Panc1 (cell line): Measurements from ENCODE around the gene CTTNBP2. TPM values are rescaled to one million over a fixed set of nuclear protein-coding genes. Genes with fewer than 3 reads are reported as not detected.
"Not testable (repeated sequence)": the region's sequence is repeated elsewhere in the genome, so short reads cannot be mapped to it uniquely, and the experiment has no call there.

ENCODE experiments used
- ATAC-seq: fragments of 200-7000 bp; cut with Tn5 transposase; 2 replicates; pipeline ENCODE4 v1.9.1; 2020; ENCODE audit warnings: mild to moderate bottlenecking, moderate library complexity
- BruUV-seq: library from RNA; stranded (reverse); fragments of 400-500 nt; replicated peaks from 2 replicates; lab custom pipeline; 2021; lab: Mats Ljungman, UMichigan
- CTCF ChIA-PET: fragments of 300-600 bp; sonication (Branson Sonifier 250); formaldehyde crosslinking; loops from one replicate; lab custom pipeline; 2022; ENCODE audit warnings: antibody characterized with exemption; lab: Charles Lee
- POLR2A ChIA-PET: fragments of 300-600 bp; sonication (Branson Sonifier 250); formaldehyde crosslinking; loops from one replicate; lab custom pipeline; 2022; ENCODE audit warnings: antibody characterized with exemption; lab: Charles Lee
- DNase-seq: peaks from one replicate; pipeline ENCODE4 v3.0.0-alpha.2; 2010; ENCODE audit warnings: low read depth, low spot score
- H3K27ac ChIP-seq: 2 replicates; pipeline ENCODE4 v1.5.1; 2011; ENCODE audit warnings: mild to moderate bottlenecking, low read length, inconsistent platforms
- H3K27me3 ChIP-seq: fragments of 200-500 bp; sonication (Bioruptor generic); 2 replicates; pipeline ENCODE4 v1.6.0; 2014; ENCODE audit warnings: low read length, inconsistent platforms; ENCODE audit not compliant: control insufficient read depth, insufficient read depth
- H3K36me3 ChIP-seq: fragments of 200-500 bp; sonication (Bioruptor generic); 2 replicates; pipeline ENCODE4 v1.5.1; 2014; ENCODE audit warnings: inconsistent platforms, mild to moderate bottlenecking, low read length, moderate library complexity; ENCODE audit not compliant: control insufficient read depth, insufficient read depth
- H3K4me1 ChIP-seq: 2 replicates; pipeline ENCODE4 v1.5.1; 2011; ENCODE audit warnings: inconsistent platforms, mild to moderate bottlenecking, low read length, moderate library complexity; ENCODE audit not compliant: control insufficient read depth, insufficient read depth
- H3K4me3 ChIP-seq, 2 experiments: 2 replicates each; pipeline ENCODE4 v1.5.1; 2011 to 2012; ENCODE audit warnings: low read depth in 2 of 2, low read length in 2 of 2, mild to moderate bottlenecking in 2 of 2, inconsistent platforms in 1 of 2, moderate library complexity in 1 of 2
- H3K9me3 ChIP-seq: fragments of 200-500 bp; sonication (Bioruptor generic); 2 replicates; pipeline ENCODE4 v1.5.1; 2014; ENCODE audit warnings: low read depth, mild to moderate bottlenecking, inconsistent platforms, low read length, moderate library complexity; ENCODE audit not compliant: control insufficient read depth, insufficient read depth
- CTCF ChIP-seq: fragments of 450-650 bp; IDR thresholded peaks from 2 replicates; pipeline ENCODE4 v1.5.1; 2017; ENCODE audit warnings: mild to moderate bottlenecking
- POLR2AphosphoS5 ChIP-seq: IDR thresholded peaks from 2 replicates; pipeline ENCODE4 v1.6.1; 2012; ENCODE audit warnings: mild to moderate bottlenecking, low read depth, low read length, moderate library complexity
- REST ChIP-seq, 2 experiments: IDR thresholded peaks; 2 replicates each; pipeline ENCODE4 v1.6.1; 2011 to 2012; ENCODE audit warnings: low read depth in 2 of 2, control low read depth in 1 of 2, low read length in 1 of 2, mild to moderate bottlenecking in 1 of 2, moderate library complexity in 1 of 2; ENCODE audit not compliant: insufficient read depth in 1 of 2
- SIN3A ChIP-seq: IDR thresholded peaks from 2 replicates; pipeline ENCODE4 v1.6.1; 2012; ENCODE audit warnings: low read depth, mild to moderate bottlenecking, low read length, moderate library complexity, borderline replicate concordance; ENCODE audit not compliant: insufficient read depth
- TCF7L2 ChIP-seq: IDR thresholded peaks from 2 replicates; pipeline ENCODE4 v1.6.1; 2011; ENCODE audit warnings: mild to moderate bottlenecking, low read depth, low read length, inconsistent platforms
- in situ Hi-C: cut with HindIII; loops from 2 replicates; pipeline ENCODE4 v1.10.0; 2016; ENCODE audit warnings: low sequenced_read_pairs, low pct_unique_long_range_greater_than_20kb
- intact Hi-C: fragments of 100-400 bp; cut with micrococcal nuclease; formaldehyde crosslinking; loops from one replicate; pipeline ENCODE4 v1.10.0; 2022; ENCODE audit not compliant: unreplicated experiment
- total RNA-seq: library from RNA; stranded (reverse); gene quantifications from one replicate; pipeline ENCODE4 v1.2.1, GENCODE V29; 2021; ENCODE audit not compliant: unreplicated experiment

CTTNBP2 gene
- total RNA-seq, 1 experiment from 2014 or later = 1.0 TPM

GRCh38 chr7:117715784-117716445, 157.3 kb downstream of the CTTNBP2 start:
- Histone ChIP-seq H3K9me3 (no peaks in the 10 kb centered on the region), H3K4me3 (no peak overlapping the region), H3K27me3 (peaks cover 3% of the 10 kb centered on the region; the same call in 1 of the 2 replicates), H3K27ac (no peak overlapping the region), H3K4me1 (no peaks in the 10 kb centered on the region), H3K36me3 (no peaks in the 10 kb centered on the region)
- intact Hi-C loops = loop anchor here (2.0 kb wide), 2 partner anchors 255 to 315 kb away; no protein-coding TSS in a partner anchor
- BruUV-seq = no TSS peak
- TF ChIP-seq CTCF (peak; percentile 76), POLR2AphosphoS5 (no peak)
- peak; percentile 84 for ATAC-seq
- POLR2A ChIA-PET = no interaction called here
- CTCF ChIA-PET = interaction anchor here (1.3 kb wide), 1 partner anchor 257 kb away, joined by 7 read pairs; no protein-coding TSS in a partner anchor
- in situ Hi-C loops = no loop called here
- peak; percentile 42 for DNase-seq

GRCh38 chr7:117711556-117711955, 161.7 kb downstream of the CTTNBP2 start:
- Histone ChIP-seq H3K27me3 (no peaks in the 10 kb centered on the region; the same call in 1 of the 2 replicates), H3K9me3 (no peaks in the 10 kb centered on the region), H3K4me1 (no peaks in the 10 kb centered on the region), H3K4me3 (no peak overlapping the region), H3K36me3 (no peaks in the 10 kb centered on the region), H3K27ac (no peak overlapping the region)
- in situ Hi-C loops = no loop called here
- TF ChIP-seq SIN3A (no peak), POLR2AphosphoS5 (no peak), REST (IDR thresholded peaks at IDR 0.05; ENCODE audit: insufficient read depth in 1 of 2, low read depth in 2 of 2, low read length in 1 of 2) (no peak), TCF7L2 (no peak), CTCF (no peak)
- POLR2A ChIA-PET = no interaction called here
- no peak for DNase-seq
- intact Hi-C loops = no loop called here
- CTCF ChIA-PET = no interaction called here
- BruUV-seq = no TSS peak
- no peak for ATAC-seq

- H3K36me3 ChIP-seq, CTCF ChIA-PET, DNase-seq, H3K9me3 ChIP-seq, H3K27ac ChIP-seq, H3K4me3 ChIP-seq, H3K27me3 ChIP-seq, H3K4me1 ChIP-seq, POLR2A ChIA-PET, BruUV-seq, intact Hi-C loops, in situ Hi-C loops, ATAC-seq: not testable (repeated sequence)
These were observed 165.1 kb downstream of the CTTNBP2 start for GRCh38 chr7:117708173-117708572.
